A673 (cell line): ENCODE results near the gene ZNF600. TPM values are rescaled to one million over a fixed set of nuclear protein-coding genes. Genes with fewer than 3 reads are reported as not detected.
A peak's percentile ranks its signal among the peaks of the same experiment; 100 is the strongest.
"Not testable (repeated sequence)": the region's sequence is repeated elsewhere in the genome, so short reads cannot be mapped to it uniquely, and the experiment has no call there.

Experiments used
- BruUV-seq: library from RNA; stranded (reverse); fragments of 400-500 nt; replicated peaks from 2 replicates; lab custom pipeline; 2021; lab: Mats Ljungman, UMichigan
- CTCF ChIA-PET: fragments of 300-600 bp; sonication (Branson Sonifier 250); formaldehyde crosslinking; loops from one replicate; lab custom pipeline; 2022; ENCODE audit warnings: antibody characterized with exemption; lab: Charles Lee
- POLR2A ChIA-PET: fragments of 300-600 bp; sonication (Branson Sonifier 250); formaldehyde crosslinking; loops from one replicate; lab custom pipeline; 2022; ENCODE audit warnings: antibody characterized with exemption; ENCODE audit not compliant: low non-redundant PET; lab: Charles Lee
- DNase-seq: peaks from one replicate; pipeline ENCODE4 v3.0.0-alpha.2; 2015; ENCODE audit warnings: low spot score
- H3K27ac ChIP-seq: fragments of 200-600 bp; sonication (generic); 2 replicates; pipeline ENCODE4 v1.5.1; 2016; ENCODE audit warnings: mixed run types, low read depth, mild to moderate bottlenecking, mixed read lengths, antibody characterized with exemption, low read length; ENCODE audit not compliant: poor library complexity, severe bottlenecking
- H3K27me3 ChIP-seq: fragments of 200-600 bp; sonication (generic); replicated peaks from 2 replicates; pipeline ENCODE4 v1.6.1; 2017; ENCODE audit warnings: mixed run types, low read depth, mild to moderate bottlenecking, mixed read lengths, antibody characterized with exemption, low read length; ENCODE audit not compliant: insufficient read depth, poor library complexity
- H3K36me3 ChIP-seq: fragments of 200-600 bp; sonication (generic); 2 replicates; pipeline ENCODE4 v1.6.1; 2016; ENCODE audit warnings: mixed run types, mild to moderate bottlenecking, mixed read lengths, antibody characterized with exemption, low read length; ENCODE audit not compliant: insufficient read depth, poor library complexity, severe bottlenecking
- H3K4me1 ChIP-seq: fragments of 200-600 bp; sonication (generic); 2 replicates; pipeline ENCODE4 v1.6.1; 2017; ENCODE audit warnings: mixed run types, mild to moderate bottlenecking, mixed read lengths, antibody characterized with exemption, low read length; ENCODE audit not compliant: insufficient read depth, poor library complexity, severe bottlenecking
- H3K4me3 ChIP-seq: fragments of 200-600 bp; sonication (generic); 2 replicates; pipeline ENCODE4 v1.5.1; 2016; ENCODE audit warnings: low read depth, mixed run types, mild to moderate bottlenecking, mixed read lengths, low read length; ENCODE audit not compliant: poor library complexity, severe bottlenecking
- H3K9me3 ChIP-seq: fragments of 200-600 bp; sonication (generic); 2 replicates; pipeline ENCODE4 v1.6.1; 2016; ENCODE audit warnings: mixed run types, low read depth, mild to moderate bottlenecking, mixed read lengths, antibody characterized with exemption, low read length; ENCODE audit not compliant: poor library complexity, severe bottlenecking
- CTCF ChIP-seq: fragments of 300-800, 200-600 bp; sonication (generic); conservative IDR thresholded peaks from 2 replicates; pipeline ENCODE4 v1.5.1; 2017; ENCODE audit warnings: low read depth, mild to moderate bottlenecking, antibody characterized with exemption, low read length, moderate library complexity, mixed read lengths
- EZH2 ChIP-seq: fragments of 200-600 bp; sonication (generic); IDR thresholded peaks from 2 replicates; pipeline ENCODE4 v1.6.1; 2017; ENCODE audit warnings: borderline replicate concordance, low read depth, mild to moderate bottlenecking, mixed read lengths, antibody characterized with exemption, low read length; ENCODE audit not compliant: poor library complexity, severe bottlenecking
- intact Hi-C: fragments of 100-400 bp; cut with micrococcal nuclease; formaldehyde crosslinking; loops from one replicate; pipeline ENCODE4 v1.10.0; 2022; ENCODE audit not compliant: unreplicated experiment
- total RNA-seq: library from RNA; stranded (reverse); gene quantifications from 2 replicates; pipeline ENCODE4 v1.2.3, GENCODE V29; 2021

Gene ZNF600
- total RNA-seq, 1 experiment from 2014 or later: 1.5 TPM

DNA sequence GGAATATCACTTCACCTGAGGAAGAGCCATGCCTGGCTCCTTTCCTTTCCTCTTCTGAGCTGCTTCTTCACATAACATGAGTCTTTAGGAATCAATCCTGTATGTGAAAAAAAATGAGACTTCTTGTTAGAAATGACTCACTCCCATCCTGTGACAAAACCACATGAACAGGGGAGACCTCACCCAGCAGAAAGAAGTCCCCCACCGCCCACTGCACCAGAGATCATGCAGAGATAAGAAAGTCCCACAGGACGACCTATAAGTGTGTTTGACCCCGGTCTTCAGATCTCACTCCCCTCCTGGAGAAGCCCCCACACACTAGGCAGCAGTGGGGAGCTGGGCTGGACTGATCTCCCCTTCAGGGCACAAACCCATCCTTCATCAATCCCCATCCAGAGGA, 7.8 kb downstream of the ZNF600 start:
- no peak for TF ChIP-seq CTCF
- TF ChIP-seq EZH2: no peak
- no TSS peak for BruUV-seq

DNA sequence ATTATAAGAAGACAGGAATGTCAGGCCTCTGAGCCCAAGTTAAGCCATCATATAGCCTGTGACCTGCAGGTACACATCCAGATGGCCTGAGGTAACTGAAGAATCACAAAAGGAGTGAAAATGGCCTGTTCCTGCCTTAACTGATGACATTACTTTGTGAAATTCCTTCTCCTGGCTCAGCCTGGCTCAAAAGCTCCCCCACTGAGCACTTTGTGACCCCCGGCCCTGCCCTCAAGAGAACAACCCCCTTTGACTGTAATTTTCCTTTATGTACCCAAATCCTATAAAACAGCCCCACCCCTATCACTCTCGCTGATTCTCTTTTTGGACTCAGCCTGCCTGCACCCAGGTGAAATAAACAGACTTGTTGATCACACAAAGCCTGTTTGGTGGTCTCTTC, 30.1 kb downstream of the ZNF600 start:
- H3K27me3 ChIP-seq, DNase-seq, POLR2A ChIA-PET, H3K27ac ChIP-seq, H3K36me3 ChIP-seq, H3K4me3 ChIP-seq, CTCF ChIA-PET, intact Hi-C loops, H3K4me1 ChIP-seq, BruUV-seq, H3K9me3 ChIP-seq: not testable (repeated sequence)

More for the DNA sequence above, 7.8 kb downstream of the ZNF600 start:
- no peaks in the 10 kb centered on the region for H3K27me3 ChIP-seq
- no peak for DNase-seq
- H3K4me1 ChIP-seq: no peaks in the 10 kb centered on the region
- H3K27ac ChIP-seq: no peak overlapping the region
- no peaks in the 10 kb centered on the region for H3K9me3 ChIP-seq
- H3K36me3 ChIP-seq: no peaks in the 10 kb centered on the region
- no peak overlapping the region for H3K4me3 ChIP-seq
- intact Hi-C loops: no loop called here
- ChIA-PET POLR2A (no interaction called here), CTCF (no interaction called here)

DNA sequence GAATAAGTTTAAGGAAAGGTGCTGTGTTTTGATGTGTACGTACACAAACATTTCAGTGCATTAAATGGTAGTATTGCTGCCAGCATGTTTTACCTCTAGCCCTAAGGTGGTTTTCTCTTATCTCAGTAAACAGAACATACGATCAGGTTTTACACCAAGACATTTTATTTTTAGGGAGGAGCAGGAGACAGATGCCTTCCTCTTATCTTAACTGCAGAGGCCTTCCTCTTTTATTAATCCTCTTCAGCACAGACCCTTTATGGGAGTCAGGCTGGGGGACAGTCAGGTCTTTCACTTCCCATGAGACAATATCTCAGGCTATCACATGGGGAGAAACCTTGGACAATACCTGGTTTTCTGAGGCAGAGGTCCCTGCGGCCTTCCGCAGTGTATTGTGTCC, 36.8 kb downstream of the ZNF600 start:
- no peak overlapping the region for H3K27ac ChIP-seq
- no TSS peak for BruUV-seq
- no peaks in the 10 kb centered on the region for H3K27me3 ChIP-seq
- no peaks in the 10 kb centered on the region for H3K9me3 ChIP-seq
- ChIA-PET POLR2A (no interaction called here), CTCF (no interaction called here)
- H3K4me3 ChIP-seq: no peak overlapping the region
- intact Hi-C loops: no loop called here
- no peaks in the 10 kb centered on the region for H3K36me3 ChIP-seq
- no peak for DNase-seq
- no peaks in the 10 kb centered on the region for H3K4me1 ChIP-seq
- TF ChIP-seq CTCF (no peak), EZH2 (no peak)

GRCh38 chr19:52748336-52748950, 38.1 kb downstream of the ZNF600 start:
- DNase-seq: peak; percentile 41
- Histone ChIP-seq H3K27me3 (no peaks in the 10 kb centered on the region), H3K4me1 (no peaks in the 10 kb centered on the region), H3K9me3 (no peaks in the 10 kb centered on the region), H3K4me3 (no peak overlapping the region), H3K36me3 (no peaks in the 10 kb centered on the region), H3K27ac (no peak overlapping the region)
- BruUV-seq: no TSS peak
- ChIA-PET CTCF (no interaction called here), POLR2A (interaction anchor here (0.6 kb wide), 1 partner anchor 21 kb away, joined by 4 read pairs; no protein-coding TSS in a partner anchor)
- intact Hi-C loops: loop anchor here (1.0 kb wide), 1 partner anchor 500 kb away; no protein-coding TSS in a partner anchor
- peak; percentile 45 for TF ChIP-seq CTCF
- TF ChIP-seq EZH2: no peak

- H3K9me3 ChIP-seq, POLR2A ChIA-PET, H3K27ac ChIP-seq, H3K4me3 ChIP-seq, H3K27me3 ChIP-seq, H3K36me3 ChIP-seq, DNase-seq, intact Hi-C loops, H3K4me1 ChIP-seq, CTCF ChIA-PET, BruUV-seq: not testable (repeated sequence)
These were observed 40.7 kb downstream of the ZNF600 start for GRCh38 chr19:52745919-52746318.
